ENCODE measurements around the gene GCLC. TPM values are rescaled to one million over a fixed set of nuclear protein-coding genes. Genes with fewer than 3 reads are reported as not detected.

Gene GCLC
- total and polyA plus RNA-seq, 9 donors: 9.0 to 50.4 (median 29.4) TPM

DNA sequence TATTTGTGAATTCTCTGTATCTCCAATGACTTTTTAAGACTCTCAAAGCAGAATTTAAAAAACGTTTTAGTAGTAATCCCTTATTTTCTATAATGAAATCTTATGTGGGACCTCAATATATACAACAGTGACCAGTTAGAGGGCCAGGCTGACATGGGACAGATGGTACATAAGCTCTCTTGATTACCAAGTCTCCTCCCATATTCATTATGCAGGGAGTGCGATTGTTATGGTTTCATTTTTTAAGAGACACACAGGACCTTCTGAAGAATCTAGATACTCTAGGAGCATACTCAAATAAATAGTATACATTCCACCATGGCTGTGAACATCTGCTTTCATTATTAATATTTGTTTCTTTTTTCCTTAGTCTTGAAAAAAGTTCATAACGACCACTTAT is 43.5 kb downstream of the GCLC start:
- no peak for DNase-seq
- 19 to 41% (median 25%) methylated on average over 3 of the region's 3 CpGs for WGBS, 3 donors
- intact Hi-C loops (cut with DNase I): no loop called here
- no peaks in the 10 kb centered on the region for H3K27me3 ChIP-seq
- H3K4me1 ChIP-seq (ENCODE audit: insufficient read depth): no peaks in the 10 kb centered on the region
- H3K9me3 ChIP-seq: no peaks in the 10 kb centered on the region
- H3K27ac ChIP-seq: no peak overlapping the region
- TF ChIP-seq EP300 (IDR thresholded peaks at IDR 0.05) (no peak), CTCF (IDR thresholded peaks at IDR 0.05) (no peak), POLR2A (IDR thresholded peaks at IDR 0.05) (no peak)
- no peak overlapping the region for H3K4me3 ChIP-seq
- H3K36me3 ChIP-seq: no peaks in the 10 kb centered on the region

DNA sequence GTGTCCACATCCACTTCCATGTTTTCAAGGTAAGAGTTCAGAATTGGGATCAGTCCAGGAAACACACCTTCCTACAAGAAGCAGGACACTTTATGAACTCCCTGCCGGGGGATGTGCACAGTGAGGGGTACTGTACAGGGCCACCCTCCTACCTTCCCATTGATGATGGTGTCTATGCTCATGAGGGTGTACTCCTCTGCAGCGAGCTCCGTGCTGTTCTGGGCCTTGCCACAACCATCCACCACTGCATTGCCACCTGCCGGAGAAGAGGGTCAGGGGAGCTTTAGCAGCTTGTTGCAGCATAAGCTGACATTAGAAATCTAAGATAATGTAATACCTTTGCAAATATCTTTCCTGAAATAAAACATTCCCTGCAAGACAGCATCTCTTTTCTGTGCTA is 44.8 kb downstream of the GCLC start:
- Histone ChIP-seq H3K9me3 (no peaks in the 10 kb centered on the region), H3K4me3 (no peak overlapping the region), H3K4me1 (ENCODE audit: insufficient read depth) (no peaks in the 10 kb centered on the region), H3K36me3 (no peaks in the 10 kb centered on the region), H3K27ac (no peak overlapping the region), H3K27me3 (no peaks in the 10 kb centered on the region)
- WGBS, 3 donors: 98 to 99% (median 98%) methylated on average over 4 of the region's 4 CpGs
- intact Hi-C loops (cut with DNase I): no loop called here
- DNase-seq: no peak
- no peak for TF ChIP-seq CTCF (IDR thresholded peaks at IDR 0.05)
- TF ChIP-seq POLR2A (IDR thresholded peaks at IDR 0.05): no peak
- no peak for TF ChIP-seq EP300 (IDR thresholded peaks at IDR 0.05)

GRCh38 chr6:53499094-53499493 is 45.8 kb downstream of the GCLC start:
- 97 to 98% (median 98%) methylated on average over 3 of the region's 3 CpGs for WGBS, 3 donors
- no peaks in the 10 kb centered on the region for H3K27me3 ChIP-seq
- no peaks in the 10 kb centered on the region for H3K36me3 ChIP-seq
- H3K27ac ChIP-seq: no peak overlapping the region
- TF ChIP-seq CTCF (IDR thresholded peaks at IDR 0.05): no peak
- TF ChIP-seq EP300 (IDR thresholded peaks at IDR 0.05): no peak
- TF ChIP-seq POLR2A (IDR thresholded peaks at IDR 0.05): no peak
- DNase-seq: no peak
- H3K4me3 ChIP-seq: no peak overlapping the region
- H3K4me1 ChIP-seq (ENCODE audit: insufficient read depth): no peaks in the 10 kb centered on the region
- H3K9me3 ChIP-seq: no peaks in the 10 kb centered on the region
- intact Hi-C loops (cut with DNase I): loop anchor here in 3 of 4 donors (5.0 to 10.0 kb wide), 4 partner anchors 46 to 228 kb away; partner anchors contain the start of genes GCLC (in 1 of the 3) and KLHL31 (in 1 of the 3)

GRCh38 chr6:53498649-53499048 is 46.3 kb downstream of the GCLC start:
- WGBS, 3 donors: 96 to 97% (median 96%) methylated on average over 6 of the region's 6 CpGs
- no peaks in the 10 kb centered on the region for H3K36me3 ChIP-seq
- H3K4me1 ChIP-seq (ENCODE audit: insufficient read depth): no peaks in the 10 kb centered on the region
- no peak overlapping the region for H3K27ac ChIP-seq
- intact Hi-C loops (cut with DNase I): loop anchor here in 3 of 4 donors (5.0 to 10.0 kb wide), 4 partner anchors 46 to 229 kb away; partner anchors contain the start of genes GCLC (in 1 of the 3) and KLHL31 (in 1 of the 3)
- H3K27me3 ChIP-seq: no peaks in the 10 kb centered on the region
- no peak for DNase-seq
- TF ChIP-seq EP300 (IDR thresholded peaks at IDR 0.05) (no peak), POLR2A (IDR thresholded peaks at IDR 0.05) (no peak), CTCF (IDR thresholded peaks at IDR 0.05) (no peak)
- no peaks in the 10 kb centered on the region for H3K9me3 ChIP-seq
- H3K4me3 ChIP-seq: no peak overlapping the region
